PC-9 (cell line): ENCODE results near the gene GLCCI1.

Experiments used
- EZH2 ChIP-seq: fragments of 200-600 bp; sonication (generic); IDR thresholded peaks from 2 replicates; pipeline ENCODE4 v1.8.0; 2017; ENCODE audit warnings: antibody characterized with exemption, low read depth
- TF ChIP-seq, protein P1 (sequence below): fragments of 200-600 bp; sonication (generic); conservative IDR thresholded peaks from 2 replicates; pipeline ENCODE4 v1.6.1; 2017; ENCODE audit warnings: mixed run types, antibody characterized with exemption, mild to moderate bottlenecking, moderate library complexity

DNA sequence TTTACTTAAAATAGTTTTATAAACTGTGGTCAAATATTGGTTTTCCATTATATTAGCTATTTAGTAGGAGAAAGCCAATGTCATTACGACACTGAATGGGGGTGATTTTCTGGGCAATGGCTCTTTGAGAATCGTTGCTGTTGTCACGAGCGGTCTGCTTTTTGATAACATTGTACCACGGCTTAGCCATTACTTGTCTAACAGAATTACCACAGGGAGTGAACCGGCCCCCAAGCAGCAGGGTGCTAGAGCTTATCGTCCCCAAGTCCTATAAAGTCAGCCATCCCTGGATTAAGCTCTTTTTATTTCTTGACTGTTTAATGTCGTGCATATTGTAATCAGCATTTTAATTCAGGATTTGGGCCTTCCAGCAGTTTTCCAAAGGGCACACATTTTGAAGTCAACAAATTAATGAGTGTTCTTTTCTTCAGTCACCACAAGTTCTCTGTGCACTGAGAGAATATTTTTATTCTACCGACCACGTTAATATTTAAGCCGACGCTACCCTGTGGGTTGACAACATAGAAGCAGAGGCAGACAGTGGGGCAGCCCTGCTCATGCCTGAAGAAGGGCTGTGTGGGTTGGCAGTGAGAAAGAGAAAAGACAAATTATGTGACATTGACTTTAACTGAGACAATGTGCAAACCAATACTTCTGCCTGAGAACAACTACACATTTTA is 167.6 kb downstream of the GLCCI1 start:
- TF ChIP-seq, protein P1, sequence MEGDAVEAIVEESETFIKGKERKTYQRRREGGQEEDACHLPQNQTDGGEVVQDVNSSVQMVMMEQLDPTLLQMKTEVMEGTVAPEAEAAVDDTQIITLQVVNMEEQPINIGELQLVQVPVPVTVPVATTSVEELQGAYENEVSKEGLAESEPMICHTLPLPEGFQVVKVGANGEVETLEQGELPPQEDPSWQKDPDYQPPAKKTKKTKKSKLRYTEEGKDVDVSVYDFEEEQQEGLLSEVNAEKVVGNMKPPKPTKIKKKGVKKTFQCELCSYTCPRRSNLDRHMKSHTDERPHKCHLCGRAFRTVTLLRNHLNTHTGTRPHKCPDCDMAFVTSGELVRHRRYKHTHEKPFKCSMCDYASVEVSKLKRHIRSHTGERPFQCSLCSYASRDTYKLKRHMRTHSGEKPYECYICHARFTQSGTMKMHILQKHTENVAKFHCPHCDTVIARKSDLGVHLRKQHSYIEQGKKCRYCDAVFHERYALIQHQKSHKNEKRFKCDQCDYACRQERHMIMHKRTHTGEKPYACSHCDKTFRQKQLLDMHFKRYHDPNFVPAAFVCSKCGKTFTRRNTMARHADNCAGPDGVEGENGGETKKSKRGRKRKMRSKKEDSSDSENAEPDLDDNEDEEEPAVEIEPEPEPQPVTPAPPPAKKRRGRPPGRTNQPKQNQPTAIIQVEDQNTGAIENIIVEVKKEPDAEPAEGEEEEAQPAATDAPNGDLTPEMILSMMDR, result no peak
- no peak for TF ChIP-seq EZH2
